Ovary (tissue), 9 donors: ENCODE results near the gene SLC39A3. TPM values are rescaled to one million over a fixed set of nuclear protein-coding genes. Genes with fewer than 3 reads are reported as not detected.

Experiments
- DNase-seq, 5 donors: peaks; one replicate each; pipeline ENCODE4 v3.0.0-alpha.2; 2019 to 2020
- H3K27ac ChIP-seq, 2 donors: fragments of 200-600 bp; one replicate each; pipeline versions ENCODE4 v1.5.1 to v1.8.0; 2019 to 2022
- H3K27me3 ChIP-seq: fragments of 200-600 bp; one replicate; pipeline ENCODE4 v1.8.0; 2022
- H3K36me3 ChIP-seq: fragments of 200-600 bp; sonication (generic); one replicate; pipeline ENCODE4 v1.5.1; 2019
- H3K4me1 ChIP-seq: one replicate; pipeline ENCODE4 v1.8.1; 2013; ENCODE audit warnings: mild to moderate bottlenecking, moderate library complexity; ENCODE audit not compliant: insufficient read depth
- H3K4me3 ChIP-seq: fragments of 200-600 bp; sonication (generic); one replicate; pipeline ENCODE4 v1.5.1; 2017
- H3K9me3 ChIP-seq, 2 donors: fragments of 200-600 bp in 1 of 2; sonication (generic) in 1 of 2; one replicate each; pipeline versions ENCODE4 v1.5.1 to v1.8.1; 2013 to 2019; ENCODE audit warnings: mild to moderate bottlenecking in 1 of 2, moderate library complexity in 1 of 2
- EP300 ChIP-seq: sonication (generic); formaldehyde crosslinking; IDR thresholded peaks from one replicate; pipeline ENCODE4 v1.6.1; 2017; ENCODE audit warnings: antibody characterized with exemption
- POLR2A ChIP-seq: fragments of 450-650 bp; IDR thresholded peaks from one replicate; pipeline ENCODE4 v1.6.1; 2017; ENCODE audit warnings: antibody characterized with exemption, mild to moderate bottlenecking, moderate library complexity
- WGBS, 3 donors: extraction: QIAGEN DNeasy Blood & Tissue Kit in 1 of 3; methylation state at CpG; one replicate each; pipeline versions ENCODE4 v1.1.5 to v1.1.7; 2013 to 2017; 5-methylcytosine and 5-hydroxymethylcytosine counted together
- intact Hi-C, 4 donors: fragments of 100-400 bp; cut with DNase I; formaldehyde crosslinking; loops; one replicate each; pipeline versions ENCODE4 v1.11.0 to v1.15.1; 2022 to 2023
- polyA plus RNA-seq, 2 donors: library from polyadenylated mRNA; stranded (reverse); fragments of 200-250 nt in 1 of 2; fragments of 350-450 nt in 1 of 2; fragmentation: Illumina TruSeq in 1 of 2; extraction: RNeasy Lipid Tissue Mini Kit (QIAGEN cat#74804) in 1 of 2; gene quantifications; one replicate each; pipeline ENCODE4 v1.2.3, GENCODE V29; 2013 to 2014
- total RNA-seq, 7 donors: library from RNA; depleted of rRNA in 2 of 7; stranded (reverse); fragments of >200 nt in 2 of 7; fragmentation: NEBNext Ultra II Directional in 3 of 7; extraction: Animal tissue kit (Norgen Biotek cat#: 25700) in 3 of 7; gene quantifications; one replicate each; pipeline versions ENCODE4 v1.1.0 to v1.2.4, GENCODE V29; 2016 to 2023
- TF ChIP-seq, protein P1 (sequence below), 3 donors: fragments of 450-650 bp in 2 of 3; fragments of 200-600 bp in 1 of 3; IDR thresholded peaks; one replicate each; pipeline versions ENCODE4 v1.5.1 to v1.8.0; 2016 to 2022; ENCODE audit warnings: antibody characterized with exemption in 3 of 3, mild to moderate bottlenecking in 1 of 3
- donor health status: DM: no; HTN: no; CAD: no; lungs with moderate emphysema.
- donor health status: DM: no; HTN: no; CAD: no.
- donor health status: Bipolar disorder and iron deficiency.
- donor health status: DM: yes; HTN: yes; CAD: no.
- donor health status: DM: no; HTN: no; CAD: no.
- donor health status: DM: yes; HTN: yes; CAD: no.

The SLC39A3 gene
- total and polyA plus RNA-seq, 9 donors = 11.6 to 40.2 (median 18.2) TPM

DNA sequence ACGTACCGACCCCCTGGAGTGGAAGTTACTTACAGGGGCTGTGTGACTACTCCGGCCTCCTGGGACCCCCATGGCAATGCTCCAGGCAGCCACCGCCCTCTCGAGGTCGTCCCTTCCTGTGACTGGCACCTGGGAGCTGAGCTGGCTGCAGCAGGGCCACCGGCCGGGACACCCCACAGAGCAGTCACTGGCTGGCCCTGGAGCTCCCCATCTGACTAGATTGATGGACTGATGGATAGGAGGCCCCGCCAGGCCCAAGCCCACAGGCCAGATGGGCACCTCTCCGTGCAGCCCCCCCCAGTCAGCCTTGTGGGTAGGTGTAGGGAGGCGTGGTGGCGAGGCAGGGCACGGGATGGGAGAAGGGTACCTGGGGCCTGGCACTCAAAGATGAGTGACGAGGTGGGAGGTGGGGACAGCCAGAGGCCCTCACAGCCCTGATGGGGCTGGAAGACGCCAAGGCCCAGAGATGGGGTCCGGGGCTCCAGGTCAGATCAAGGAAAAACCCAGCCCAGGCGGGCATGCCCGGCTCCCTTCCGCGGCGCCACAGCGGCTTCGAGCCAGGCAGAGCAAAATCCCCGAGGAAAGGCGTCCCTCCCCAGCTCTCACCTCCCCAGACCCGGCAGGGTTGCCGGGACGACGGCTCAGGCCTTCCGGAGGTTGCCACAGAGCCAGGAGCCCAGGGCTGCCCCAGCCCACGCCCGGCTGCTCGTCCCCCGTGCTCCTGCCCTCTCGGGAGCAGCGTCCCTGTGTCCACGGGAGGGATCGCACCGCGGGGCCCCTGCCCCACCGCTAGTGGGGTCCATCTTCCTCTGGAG lies 8.4 kb downstream of the SLC39A3 start:
- Histone ChIP-seq H3K4me3 (no peak overlapping the region), H3K36me3 (no peaks in the 10 kb centered on the region), H3K9me3 (no peaks in the 10 kb centered on the region), H3K27ac (no peak overlapping the region), H3K4me1 (no peaks in the 10 kb centered on the region), H3K27me3 (no peaks in the 10 kb centered on the region)
- no peak for TF ChIP-seq POLR2A
- TF ChIP-seq, protein P1, sequence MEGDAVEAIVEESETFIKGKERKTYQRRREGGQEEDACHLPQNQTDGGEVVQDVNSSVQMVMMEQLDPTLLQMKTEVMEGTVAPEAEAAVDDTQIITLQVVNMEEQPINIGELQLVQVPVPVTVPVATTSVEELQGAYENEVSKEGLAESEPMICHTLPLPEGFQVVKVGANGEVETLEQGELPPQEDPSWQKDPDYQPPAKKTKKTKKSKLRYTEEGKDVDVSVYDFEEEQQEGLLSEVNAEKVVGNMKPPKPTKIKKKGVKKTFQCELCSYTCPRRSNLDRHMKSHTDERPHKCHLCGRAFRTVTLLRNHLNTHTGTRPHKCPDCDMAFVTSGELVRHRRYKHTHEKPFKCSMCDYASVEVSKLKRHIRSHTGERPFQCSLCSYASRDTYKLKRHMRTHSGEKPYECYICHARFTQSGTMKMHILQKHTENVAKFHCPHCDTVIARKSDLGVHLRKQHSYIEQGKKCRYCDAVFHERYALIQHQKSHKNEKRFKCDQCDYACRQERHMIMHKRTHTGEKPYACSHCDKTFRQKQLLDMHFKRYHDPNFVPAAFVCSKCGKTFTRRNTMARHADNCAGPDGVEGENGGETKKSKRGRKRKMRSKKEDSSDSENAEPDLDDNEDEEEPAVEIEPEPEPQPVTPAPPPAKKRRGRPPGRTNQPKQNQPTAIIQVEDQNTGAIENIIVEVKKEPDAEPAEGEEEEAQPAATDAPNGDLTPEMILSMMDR (IDR thresholded peaks at IDR 0.05) = no peak
- no peak for TF ChIP-seq EP300
- no peak for DNase-seq
- WGBS, 3 donors = 85 to 87% (median 86%) methylated on average over 38 to 41 of the region's 41 CpGs
- intact Hi-C loops = no loop called here

DNA sequence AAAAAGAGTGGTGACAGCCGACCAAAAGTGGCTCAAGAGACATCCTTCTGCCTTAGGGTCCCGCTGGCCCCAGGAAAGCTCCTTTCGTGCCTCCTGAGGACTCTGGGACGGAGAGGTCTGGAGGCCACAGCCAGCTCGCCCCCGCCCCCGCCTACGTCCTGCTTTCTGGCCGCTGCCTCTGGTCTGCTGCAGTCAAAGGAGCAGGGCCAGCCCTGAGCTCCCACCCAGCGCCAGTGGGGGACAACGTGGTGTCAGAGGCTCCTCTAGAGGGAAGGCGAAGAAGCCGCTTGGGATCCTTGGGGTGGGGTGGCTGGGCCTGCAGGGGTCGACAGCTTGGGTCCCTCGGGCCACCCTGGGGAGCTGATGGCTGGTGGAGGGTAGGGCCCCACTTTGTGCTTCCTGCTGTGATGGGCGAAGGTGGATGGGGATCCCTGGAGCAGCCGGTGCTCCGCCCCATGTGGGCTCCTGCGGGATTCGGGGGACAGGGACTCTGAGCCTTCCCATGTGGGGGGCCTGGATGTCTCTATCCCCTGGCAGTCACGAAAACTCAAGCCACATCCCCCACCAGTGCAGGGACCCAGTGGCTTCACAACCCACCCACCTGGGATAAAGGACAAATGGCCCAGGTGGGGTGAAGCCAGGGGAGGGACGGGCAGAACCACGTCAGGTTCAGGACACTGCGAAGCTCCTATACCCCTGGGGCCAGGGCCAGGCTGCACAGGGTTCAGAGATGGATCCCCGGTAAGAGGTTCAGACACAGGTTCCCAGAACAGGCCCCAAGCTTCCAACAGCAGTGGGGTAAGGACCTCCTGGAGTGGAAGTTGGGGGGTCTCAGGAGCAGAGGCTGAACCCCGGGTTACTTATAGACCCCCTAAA lies 9.6 kb downstream of the SLC39A3 start:
- intact Hi-C loops = loop anchor here in 1 of 4 donors (10.0 kb wide), 1 partner anchor 75 kb away; no protein-coding TSS in a partner anchor

DNA sequence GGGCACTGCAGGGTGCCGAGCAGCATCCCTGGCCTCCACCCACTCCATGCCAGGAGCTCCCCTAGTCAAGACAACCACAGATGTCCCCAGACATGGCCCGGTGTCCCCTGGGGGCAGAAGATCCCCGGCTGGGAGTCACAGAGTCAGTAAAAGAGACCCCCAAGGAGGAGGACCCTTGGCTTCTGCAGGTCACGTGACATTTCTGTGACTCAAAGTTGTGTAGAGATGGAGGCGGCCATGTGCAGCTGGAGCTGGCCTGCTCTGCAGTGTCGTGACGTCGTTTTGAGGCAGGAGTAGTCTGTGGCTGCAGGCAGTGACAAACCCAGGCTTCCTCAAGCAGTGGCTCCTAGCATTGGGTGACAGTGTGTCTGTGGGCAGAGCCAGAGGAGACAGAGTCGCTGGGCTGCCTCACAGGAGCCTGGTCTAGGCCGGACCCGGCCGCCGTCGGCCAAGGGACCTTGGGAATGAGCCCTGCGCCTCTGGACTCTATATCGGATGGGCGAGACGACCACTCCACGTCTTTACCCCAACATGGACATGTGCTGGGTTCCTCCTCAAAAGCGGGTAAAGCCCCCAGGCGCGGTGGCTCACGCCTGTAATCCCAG lies 10.9 kb downstream of the SLC39A3 start:
- TF ChIP-seq EP300 (no peak), POLR2A (no peak)
- TF ChIP-seq, protein P1 (IDR thresholded peaks at IDR 0.05) = no peak
- Histone ChIP-seq H3K27ac (no peak overlapping the region), H3K9me3 (no peaks in the 10 kb centered on the region), H3K4me3 (no peak overlapping the region), H3K27me3 (no peaks in the 10 kb centered on the region), H3K4me1 (no peaks in the 10 kb centered on the region), H3K36me3 (no peaks in the 10 kb centered on the region)
- intact Hi-C loops = loop anchor here in 1 of 4 donors (10.0 kb wide), 1 partner anchor 74 kb away; no protein-coding TSS in a partner anchor
- DNase-seq = no peak
- 81 to 85% (median 81%) methylated on average over 23 of the region's 23 CpGs for WGBS, 3 donors

More for the DNA sequence above, 9.6 kb downstream of the SLC39A3 start:
- Histone ChIP-seq H3K4me1 (no peaks in the 10 kb centered on the region), H3K9me3 (no peaks in the 10 kb centered on the region), H3K27ac (no peak overlapping the region), H3K4me3 (no peak overlapping the region), H3K36me3 (no peaks in the 10 kb centered on the region), H3K27me3 (no peaks in the 10 kb centered on the region)
- DNase-seq = no peak
- TF ChIP-seq EP300 = no peak
- TF ChIP-seq, protein P1 (IDR thresholded peaks at IDR 0.05) = no peak
- no peak for TF ChIP-seq POLR2A
- 79 to 86% (median 86%) methylated on average over 25 to 26 of the region's 26 CpGs for WGBS, 3 donors

DNA sequence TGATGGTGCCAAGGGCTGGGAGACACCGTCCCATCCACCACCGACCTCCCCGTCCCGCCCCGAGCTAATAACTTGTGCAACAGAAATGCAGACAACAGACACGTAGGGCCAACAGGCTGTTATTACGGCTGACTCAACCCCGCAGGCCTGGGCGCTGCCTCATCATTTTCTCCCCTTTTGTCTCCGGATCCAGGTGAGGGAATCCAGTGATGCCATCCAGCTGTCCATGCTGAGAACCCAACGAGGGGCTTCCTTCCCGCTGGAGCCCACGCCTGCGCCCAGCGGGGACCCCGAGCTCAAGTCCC lies 12.2 kb downstream of the SLC39A3 start:
- Histone ChIP-seq H3K27me3 (no peaks in the 10 kb centered on the region), H3K4me3 (no peak overlapping the region), H3K9me3 (no peaks in the 10 kb centered on the region), H3K36me3 (no peaks in the 10 kb centered on the region), H3K27ac (no peak overlapping the region), H3K4me1 (peaks cover 8% of the 10 kb centered on the region)
- WGBS, 3 donors = 48 to 49% (median 49%) methylated on average over 15 to 16 of the region's 16 CpGs
- no peak for DNase-seq
- TF ChIP-seq, protein P1 (IDR thresholded peaks at IDR 0.05) = no peak
- no peak for TF ChIP-seq EP300
- TF ChIP-seq POLR2A = no peak
- intact Hi-C loops = loop anchor here in 1 of 4 donors (10.0 kb wide), 1 partner anchor 73 kb away; no protein-coding TSS in a partner anchor
